ENCODE results near the gene NDFIP1.
"Not testable (repeated sequence)": the region's sequence is repeated elsewhere in the genome, so short reads cannot be mapped to it uniquely, and the experiment has no call there.

Gene NDFIP1

GRCh38 chr5:142120247-142120935, 11.8 kb downstream of the NDFIP1 start:
- no peak for DNase-seq

GRCh38 chr5:142122121-142122520, 13.5 kb downstream of the NDFIP1 start:
- no peak for DNase-seq

DNA sequence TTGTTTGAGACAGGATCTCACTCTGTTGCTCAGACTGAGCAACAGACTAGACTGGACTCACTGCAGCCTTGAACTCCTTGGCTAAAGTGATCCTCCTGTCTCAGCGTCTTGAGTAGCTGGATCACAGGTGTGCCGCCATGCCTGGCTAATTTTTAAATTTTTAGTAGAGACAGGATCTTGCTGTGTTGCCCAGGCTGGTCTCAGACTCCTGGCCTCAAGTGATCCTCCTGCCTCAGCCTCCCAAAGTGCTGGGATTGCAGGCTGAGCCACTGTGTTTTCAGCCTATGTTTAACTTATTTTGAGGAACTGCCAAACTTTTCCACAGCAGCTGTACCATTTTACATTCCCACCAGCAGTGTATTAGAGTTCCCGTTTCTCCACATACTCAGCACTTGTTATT, 16.8 kb downstream of the NDFIP1 start:
- no peak for DNase-seq

DNA sequence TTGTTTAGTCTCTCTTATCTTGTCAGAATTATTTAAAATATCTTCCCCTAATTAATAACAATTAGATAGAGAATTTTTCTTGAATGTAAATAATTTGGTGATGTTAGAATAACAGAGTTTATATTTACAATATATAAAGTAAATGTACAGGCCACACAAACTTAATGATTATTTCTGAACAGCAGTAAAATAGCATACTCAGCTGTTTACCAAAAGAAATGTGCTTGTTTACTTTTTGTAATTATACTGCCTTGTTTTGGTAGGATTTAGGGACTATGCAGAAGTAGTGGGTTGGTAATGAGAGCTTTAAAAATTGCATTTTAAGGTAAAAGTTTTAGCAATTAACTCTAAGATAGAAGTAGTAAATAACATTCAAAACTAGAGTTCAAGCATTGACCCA, 17.4 kb downstream of the NDFIP1 start:
- DNase-seq: no peak

- DNase-seq: no peak
Observed at GRCh38 chr5:142128675-142129208, 20.2 kb downstream of the NDFIP1 start.

DNA sequence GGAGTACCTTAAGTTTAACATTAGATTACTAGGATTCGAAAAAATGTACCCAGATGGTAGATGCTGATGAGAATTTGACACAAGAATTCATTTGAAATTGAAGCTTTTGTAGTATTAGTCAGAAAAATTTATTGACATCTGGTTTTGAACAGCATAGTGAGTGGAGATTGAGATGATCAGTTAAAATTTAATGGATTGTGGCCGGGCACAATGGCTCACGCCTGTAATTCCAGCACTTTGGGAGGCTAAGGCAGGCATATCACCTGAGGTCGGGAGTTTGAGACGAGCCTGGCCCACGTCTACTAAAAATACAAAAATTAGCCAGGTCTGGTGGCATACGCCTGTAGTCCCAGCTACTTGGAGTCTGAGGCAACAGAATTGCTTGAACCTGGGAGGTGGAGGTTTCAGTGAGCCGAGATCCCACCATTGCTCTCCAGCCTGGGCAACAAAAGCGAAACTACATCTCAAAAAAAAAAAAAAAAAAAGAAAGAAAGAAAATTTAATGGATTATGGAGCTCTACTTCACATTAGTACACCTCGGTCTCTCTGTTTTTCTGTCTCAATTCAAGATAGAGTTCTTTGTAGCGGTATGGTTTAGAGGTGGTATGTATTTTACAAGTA, 21.0 kb downstream of the NDFIP1 start:
- no peak for DNase-seq

DNA sequence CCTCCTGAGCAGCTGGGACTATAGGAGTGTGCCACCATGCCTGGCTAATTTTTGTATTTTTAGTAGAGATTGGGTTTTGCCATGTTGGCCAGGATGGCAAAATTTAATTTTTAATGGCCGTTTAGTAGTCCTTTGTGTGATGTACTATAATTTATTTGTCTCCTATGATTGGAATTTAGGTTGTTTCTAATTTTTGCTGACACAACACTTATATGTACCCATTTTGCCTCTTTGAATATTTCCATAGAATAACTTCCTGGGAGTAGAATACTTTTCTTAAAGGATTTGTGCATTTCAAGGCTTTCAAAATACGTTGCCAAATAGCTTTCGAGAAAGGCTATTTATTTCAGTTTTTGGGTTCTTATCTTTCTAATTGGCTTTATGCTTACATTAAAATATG, 22.8 kb downstream of the NDFIP1 start:
- no peak for DNase-seq

GRCh38 chr5:142132916-142133315, 24.3 kb downstream of the NDFIP1 start:
- no peak for DNase-seq

GRCh38 chr5:142133330-142134206, 25.0 kb downstream of the NDFIP1 start:
- no peak for DNase-seq

GRCh38 chr5:142134331-142135010, 25.9 kb downstream of the NDFIP1 start:
- DNase-seq: no peak

- DNase-seq: no peak
Observed at GRCh38 chr5:142141463-142141862, 32.9 kb downstream of the NDFIP1 start.

DNA sequence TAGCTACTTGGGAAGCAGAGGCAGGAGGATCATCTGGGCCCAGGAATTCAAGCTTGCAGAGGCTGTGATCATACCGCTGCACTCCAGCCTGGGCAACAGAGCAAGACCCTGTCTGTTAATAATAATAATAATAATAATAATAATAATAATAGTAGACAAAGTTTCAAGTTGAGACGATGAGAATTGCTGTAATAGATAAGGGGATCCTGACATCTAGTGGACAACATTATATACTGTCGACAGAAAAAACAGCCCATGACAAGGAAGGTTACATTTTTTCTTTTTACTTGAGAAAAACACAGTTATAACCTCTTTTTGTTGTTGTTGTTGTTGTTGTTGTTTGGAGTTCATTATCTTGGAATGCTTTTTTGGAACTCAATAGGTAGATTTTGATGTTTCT, 35.3 kb downstream of the NDFIP1 start:
- DNase-seq: no peak

DNA sequence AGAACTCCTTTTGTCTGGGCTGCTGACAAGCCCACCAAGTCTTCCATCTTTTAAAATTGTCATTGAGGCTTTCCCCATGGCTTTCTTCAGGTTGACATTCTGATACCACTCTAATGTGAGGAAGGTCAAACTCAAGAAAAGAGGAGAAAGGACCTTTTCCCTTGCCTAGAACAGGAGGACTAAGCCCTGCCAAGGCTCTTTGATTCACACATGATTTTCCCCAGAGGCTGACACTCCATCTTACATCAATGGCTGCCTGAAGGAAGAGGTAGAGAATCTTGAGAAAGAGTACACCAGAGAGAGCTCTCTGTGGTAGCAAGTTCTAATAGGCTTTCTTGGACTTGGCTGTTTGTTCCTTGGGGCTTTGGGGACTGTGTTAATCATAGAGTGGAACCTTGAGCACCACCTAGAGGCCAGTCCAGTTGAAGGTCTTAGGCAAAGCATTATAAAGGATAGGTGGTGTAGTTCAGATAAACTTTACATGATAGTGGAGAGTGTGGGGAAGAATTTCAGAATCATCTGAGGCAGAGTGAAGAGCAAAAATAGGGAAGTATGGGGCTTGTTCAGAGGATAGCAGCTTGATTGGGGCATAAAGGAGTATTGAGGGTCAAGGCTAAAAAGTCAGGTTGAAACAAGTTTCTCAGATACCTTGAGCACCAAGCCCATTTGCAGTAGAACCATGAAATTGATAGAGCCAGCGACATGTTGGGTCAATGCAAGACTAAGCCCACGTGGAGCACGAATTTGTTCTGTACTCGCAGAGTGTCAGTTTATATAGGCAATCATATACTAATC, 36.7 kb downstream of the NDFIP1 start:
- peak; percentile 65 for DNase-seq

- DNase-seq: no peak
Observed at GRCh38 chr5:142149363-142149762, 40.8 kb downstream of the NDFIP1 start.

GRCh38 chr5:142150431-142150830, 41.9 kb downstream of the NDFIP1 start:
- no peak for DNase-seq

DNA sequence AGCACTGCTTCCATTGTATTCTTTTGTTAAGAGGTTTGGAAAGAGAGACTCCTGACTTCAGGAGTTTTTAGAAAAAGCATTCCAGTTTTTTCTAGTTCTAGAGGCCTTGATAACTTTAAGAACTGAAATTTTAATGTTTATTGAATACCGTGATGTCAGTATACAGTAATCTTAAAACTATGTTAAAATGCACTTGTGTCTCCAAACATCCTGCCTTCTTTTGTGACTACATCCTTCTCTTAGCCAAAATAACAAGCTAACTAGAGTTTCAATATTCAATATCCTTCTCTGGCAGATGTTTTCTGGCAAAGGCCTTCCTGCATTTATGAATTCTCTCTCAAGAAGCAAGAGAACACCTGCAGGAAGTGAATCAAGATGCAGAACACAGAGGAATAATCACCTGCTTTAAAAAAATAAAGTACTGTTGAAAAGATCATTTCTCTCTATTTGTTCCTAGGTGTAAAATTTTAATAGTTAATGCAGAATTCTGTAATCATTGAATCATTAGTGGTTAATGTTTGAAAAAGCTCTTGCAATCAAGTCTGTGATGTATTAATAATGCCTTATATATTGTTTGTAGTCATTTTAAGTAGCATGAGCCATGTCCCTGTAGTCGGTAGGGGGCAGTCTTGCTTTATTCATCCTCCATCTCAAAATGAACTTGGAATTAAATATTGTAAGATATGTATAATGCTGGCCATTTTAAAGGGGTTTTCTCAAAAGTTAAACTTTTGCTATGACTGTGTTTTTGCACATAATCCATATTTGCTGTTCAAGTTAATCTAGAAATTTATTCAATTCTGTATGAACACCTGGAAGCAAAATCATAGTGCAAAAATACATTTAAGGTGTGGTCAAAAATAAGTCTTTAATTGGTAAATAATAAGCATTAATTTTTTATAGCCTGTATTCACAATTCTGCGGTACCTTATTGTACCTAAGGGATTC, 43.1 kb downstream of the NDFIP1 start:
- DNase-seq: peak; percentile 50

DNA sequence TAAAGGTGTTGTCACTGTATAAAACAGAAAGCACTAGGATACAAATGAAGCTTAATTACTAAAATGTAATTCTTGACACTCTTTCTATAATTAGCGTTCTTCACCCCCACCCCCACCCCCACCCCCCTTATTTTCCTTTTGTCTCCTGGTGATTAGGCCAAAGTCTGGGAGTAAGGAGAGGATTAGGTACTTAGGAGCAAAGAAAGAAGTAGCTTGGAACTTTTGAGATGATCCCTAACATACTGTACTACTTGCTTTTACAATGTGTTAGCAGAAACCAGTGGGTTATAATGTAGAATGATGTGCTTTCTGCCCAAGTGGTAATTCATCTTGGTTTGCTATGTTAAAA, 43.8 kb downstream of the NDFIP1 start:
- DNase-seq: no peak

DNA sequence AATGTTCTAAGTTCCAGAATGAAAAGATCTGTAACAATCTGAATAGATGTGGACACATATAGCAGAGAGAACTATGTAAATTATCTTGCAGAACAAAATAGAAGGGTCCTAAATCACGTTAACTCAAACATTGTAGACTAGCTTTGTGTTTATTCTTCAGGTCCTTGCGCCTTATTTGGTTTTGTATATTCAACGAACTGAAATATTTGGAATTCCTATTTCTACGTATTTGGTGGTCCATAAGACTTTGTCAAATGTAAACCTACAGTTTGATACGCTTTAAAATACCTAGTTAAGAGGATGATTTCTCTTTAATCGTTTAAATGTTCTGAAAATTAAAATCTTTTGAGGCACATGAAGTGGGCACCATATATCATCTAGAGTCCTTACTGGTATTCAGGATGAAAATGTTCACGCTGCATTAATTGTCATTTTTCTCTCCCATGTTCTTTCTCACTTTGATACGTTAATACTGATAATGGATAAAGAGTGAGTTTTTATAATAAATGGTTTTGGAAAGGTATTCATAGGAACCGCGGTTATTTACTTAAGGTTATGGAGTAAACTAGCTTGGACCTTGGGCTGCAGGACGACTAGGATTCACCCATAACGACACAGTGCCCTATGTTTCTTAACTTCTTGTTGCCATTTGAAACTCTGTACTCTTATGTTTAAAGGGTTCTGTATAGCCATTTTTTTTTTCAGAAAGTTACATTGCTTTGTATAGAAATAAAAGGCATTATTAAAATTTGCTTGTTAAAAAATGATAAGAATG, 45.3 kb downstream of the NDFIP1 start:
- no peak for DNase-seq

- not testable (repeated sequence) for DNase-seq
Observed at GRCh38 chr5:142154449-142154841, 45.9 kb downstream of the NDFIP1 start.

- no peak for DNase-seq
Observed at GRCh38 chr5:142156839-142157463, 48.4 kb downstream of the NDFIP1 start.

Measured in activated CD4-positive, alpha-beta T cell treated with anti-CD3 and anti-CD28 coated beads, Interleukin-2, amount 50 U/mL, for 1 hour (primary cell).